Stimulated activated naive CD8-positive, alpha-beta T cell treated with anti-CD3 and anti-CD28 coated beads, Interleukin-15, amount 100 ng/mL, for 72 hours (primary cell): ENCODE results near the gene TRIM2.

Experiments used
- ATAC-seq: fragments of 150-1000 bp; cut with Tn5 transposase; 2 replicates; pipeline ENCODE4 v1.10.0; 2021; ENCODE audit warnings: mild to moderate bottlenecking, moderate library complexity
- DNase-seq, 2 donors: peaks; one replicate each; pipeline ENCODE4 v3.0.0; 2021 to 2022
- H3K27ac Mint-ChIP-seq, 2 donors: one replicate each; pipeline ENCODE4 v1.8.0; 2022; ENCODE audit warnings: mild to moderate bottlenecking in 2 of 2, mixed read lengths in 2 of 2, moderate library complexity in 2 of 2
- H3K27me3 Mint-ChIP-seq: one replicate; pipeline ENCODE4 v1.8.0; 2022; ENCODE audit warnings: mixed read lengths
- H3K4me1 Mint-ChIP-seq: one replicate; pipeline ENCODE4 v1.8.0; 2022; ENCODE audit warnings: mild to moderate bottlenecking, mixed read lengths
- H3K4me3 Mint-ChIP-seq, 2 donors: one replicate each; pipeline ENCODE4 v1.8.0; 2022; ENCODE audit warnings: mild to moderate bottlenecking in 2 of 2, mixed read lengths in 2 of 2, moderate library complexity in 1 of 2
- H3K9me3 Mint-ChIP-seq, 2 donors: one replicate each; pipeline ENCODE4 v1.8.0; 2022; ENCODE audit warnings: mixed read lengths in 2 of 2

TRIM2 gene

GRCh38 chr4:153292897-153293741, 88.9 kb downstream of the TRIM2 start:
- Mint-ChIP-seq H3K4me3 (no peak overlapping the region), H3K4me1 (peaks cover 14% of the 10 kb centered on the region), H3K27ac (no peak overlapping the region), H3K27me3 (no peaks in the 10 kb centered on the region), H3K9me3 (no peaks in the 10 kb centered on the region)
- DNase-seq: no peak
- ATAC-seq: no peak

GRCh38 chr4:153293742-153294057, 89.5 kb downstream of the TRIM2 start:
- H3K9me3 Mint-ChIP-seq: peaks cover 0 to under 1% of the 10 kb centered on the region in 2 donors
- no peak for ATAC-seq
- peaks cover 8% of the 10 kb centered on the region for H3K4me1 Mint-ChIP-seq
- DNase-seq: no peak
- no peak overlapping the region for H3K27ac Mint-ChIP-seq
- H3K4me3 Mint-ChIP-seq: no peak overlapping the region
- no peaks in the 10 kb centered on the region for H3K27me3 Mint-ChIP-seq

GRCh38 chr4:153294631-153295030, 90.4 kb downstream of the TRIM2 start:
- Mint-ChIP-seq H3K9me3 (peaks cover 4 to 10% of the 10 kb centered on the region in 2 donors), H3K27ac (no peak overlapping the region), H3K4me3 (no peak overlapping the region), H3K4me1 (peaks cover 6% of the 10 kb centered on the region), H3K27me3 (no peaks in the 10 kb centered on the region)
- ATAC-seq (no peak), DNase-seq (no peak)

- Mint-ChIP-seq H3K4me3 (no peak overlapping the region), H3K4me1 (peaks cover 6% of the 10 kb centered on the region), H3K9me3 (peaks cover 10 to 16% of the 10 kb centered on the region in 2 donors), H3K27me3 (no peaks in the 10 kb centered on the region), H3K27ac (no peak overlapping the region)
- ATAC-seq (no peak), DNase-seq (no peak)
Observed at GRCh38 chr4:153295131-153295755, 91.0 kb downstream of the TRIM2 start.

GRCh38 chr4:153296040-153296823, 92.0 kb downstream of the TRIM2 start:
- Mint-ChIP-seq H3K4me3 (no peak overlapping the region), H3K9me3 (peaks cover 12 to 19% of the 10 kb centered on the region in 2 donors), H3K4me1 (peaks cover 6% of the 10 kb centered on the region), H3K27ac (no peak overlapping the region), H3K27me3 (no peaks in the 10 kb centered on the region)
- ATAC-seq (no peak), DNase-seq (no peak)

- DNase-seq (no peak), ATAC-seq (no peak)
- Mint-ChIP-seq H3K9me3 (peaks cover 21% of the 10 kb centered on the region in 2 donors), H3K27me3 (peaks cover 5% of the 10 kb centered on the region), H3K4me1 (peaks cover 6% of the 10 kb centered on the region), H3K27ac (no peak overlapping the region), H3K4me3 (no peak overlapping the region)
Observed at GRCh38 chr4:153297116-153297515, 92.9 kb downstream of the TRIM2 start.

GRCh38 chr4:153310793-153311192, 106.5 kb downstream of the TRIM2 start:
- peaks cover 0 to 6% of the 10 kb centered on the region in 2 donors for H3K9me3 Mint-ChIP-seq
- no peak overlapping the region for H3K4me3 Mint-ChIP-seq
- DNase-seq (no peak), ATAC-seq (no peak)
- no peak overlapping the region for H3K27ac Mint-ChIP-seq
- H3K27me3 Mint-ChIP-seq: peaks cover 6% of the 10 kb centered on the region
- H3K4me1 Mint-ChIP-seq: no peaks in the 10 kb centered on the region

- H3K4me3 Mint-ChIP-seq: no peak overlapping the region
- no peaks in the 10 kb centered on the region for H3K4me1 Mint-ChIP-seq
- no peaks in the 10 kb centered on the region for H3K9me3 Mint-ChIP-seq
- ATAC-seq (no peak), DNase-seq (no peak)
- H3K27ac Mint-ChIP-seq: no peak overlapping the region
- no peaks in the 10 kb centered on the region for H3K27me3 Mint-ChIP-seq
Observed at GRCh38 chr4:153314915-153315314, 110.7 kb downstream of the TRIM2 start.

- DNase-seq (peak in 1 of 2 donors; percentile 15), ATAC-seq (peak; percentile 67)
- no peaks in the 10 kb centered on the region for H3K27me3 Mint-ChIP-seq
- H3K27ac Mint-ChIP-seq: no peak overlapping the region
- no peak overlapping the region for H3K4me3 Mint-ChIP-seq
- no peaks in the 10 kb centered on the region for H3K9me3 Mint-ChIP-seq
- no peaks in the 10 kb centered on the region for H3K4me1 Mint-ChIP-seq
Observed at GRCh38 chr4:153318696-153319320, 114.6 kb downstream of the TRIM2 start.

- DNase-seq (no peak), ATAC-seq (no peak)
- no peaks in the 10 kb centered on the region for H3K9me3 Mint-ChIP-seq
- no peak overlapping the region for H3K27ac Mint-ChIP-seq
- no peak overlapping the region for H3K4me3 Mint-ChIP-seq
- no peaks in the 10 kb centered on the region for H3K4me1 Mint-ChIP-seq
- H3K27me3 Mint-ChIP-seq: no peaks in the 10 kb centered on the region
Observed at GRCh38 chr4:153322791-153323190, 118.5 kb downstream of the TRIM2 start.

GRCh38 chr4:153324046-153324445, 119.8 kb downstream of the TRIM2 start:
- Mint-ChIP-seq H3K4me1 (no peaks in the 10 kb centered on the region), H3K9me3 (no peaks in the 10 kb centered on the region), H3K27ac (no peak overlapping the region), H3K4me3 (no peak overlapping the region), H3K27me3 (no peaks in the 10 kb centered on the region)
- no peak for DNase-seq
- ATAC-seq: no peak

- H3K4me1 Mint-ChIP-seq: no peaks in the 10 kb centered on the region
- H3K27ac Mint-ChIP-seq: no peak overlapping the region
- DNase-seq (no peak), ATAC-seq (no peak)
- no peaks in the 10 kb centered on the region for H3K27me3 Mint-ChIP-seq
- H3K9me3 Mint-ChIP-seq: no peaks in the 10 kb centered on the region
- no peak overlapping the region for H3K4me3 Mint-ChIP-seq
Observed at GRCh38 chr4:153325558-153325957, 121.3 kb downstream of the TRIM2 start.

GRCh38 chr4:153326513-153326912, 122.3 kb downstream of the TRIM2 start:
- Mint-ChIP-seq H3K27me3 (no peaks in the 10 kb centered on the region), H3K27ac (peak overlapping the region in 1 of 2 donors; percentile 78), H3K4me3 (no peak overlapping the region)

GRCh38 chr4:153327247-153327646, 123.0 kb downstream of the TRIM2 start:
- no peaks in the 10 kb centered on the region for H3K9me3 Mint-ChIP-seq
- no peaks in the 10 kb centered on the region for H3K27me3 Mint-ChIP-seq
- no peak overlapping the region for H3K4me3 Mint-ChIP-seq
- DNase-seq (no peak), ATAC-seq (no peak)
- no peaks in the 10 kb centered on the region for H3K4me1 Mint-ChIP-seq
- H3K27ac Mint-ChIP-seq: no peak overlapping the region

More at GRCh38 chr4:153326513-153326912, 122.3 kb downstream of the TRIM2 start:
- ATAC-seq: no peak
- no peak for DNase-seq
- Mint-ChIP-seq H3K9me3 (no peaks in the 10 kb centered on the region), H3K4me1 (no peaks in the 10 kb centered on the region)

- no peak for DNase-seq
- Mint-ChIP-seq H3K4me1 (peaks cover 6% of the 10 kb centered on the region), H3K4me3 (no peak overlapping the region), H3K27ac (no peak overlapping the region), H3K27me3 (no peaks in the 10 kb centered on the region), H3K9me3 (no peaks in the 10 kb centered on the region)
- ATAC-seq: no peak
Observed at GRCh38 chr4:153332936-153333335, 128.7 kb downstream of the TRIM2 start.
